Astrocyte (in vitro differentiated cells and primary cell): Measurements from ENCODE around the gene ACY1. TPM values are rescaled to one million over a fixed set of nuclear protein-coding genes. Genes with fewer than 3 reads are reported as not detected.

Experiments used
- DNase-seq: peaks from one replicate; pipeline ENCODE4 v3.0.0-alpha.2; 2010; ENCODE audit warnings: low read depth
- FAIRE-seq: peaks from 2 replicates; lab custom pipeline; 2011; peaks lifted over from hg19 to GRCh38; lab: Jason Lieb, UNC
- H2AFZ ChIP-seq: 2 replicates; pipeline ENCODE4 v1.6.0; 2012; ENCODE audit warnings: low read depth, low read length, inconsistent platforms
- H3K27ac ChIP-seq: 2 replicates; pipeline ENCODE4 v1.5.1; 2011; ENCODE audit warnings: low read depth, low read length, inconsistent platforms
- H3K27me3 ChIP-seq: 2 replicates; pipeline ENCODE4 v1.6.0; 2011; ENCODE audit warnings: low read length, inconsistent platforms; ENCODE audit not compliant: insufficient read depth
- H3K36me3 ChIP-seq: 2 replicates; pipeline ENCODE4 v1.5.1; 2011; ENCODE audit warnings: low read length, inconsistent platforms; ENCODE audit not compliant: insufficient read depth
- H3K4me1 ChIP-seq: 2 replicates; pipeline ENCODE4 v1.5.1; 2011; ENCODE audit warnings: low read length, inconsistent platforms; ENCODE audit not compliant: insufficient read depth
- H3K4me2 ChIP-seq: 2 replicates; pipeline ENCODE4 v1.6.0; 2012; ENCODE audit warnings: low read length, inconsistent platforms
- H3K4me3 ChIP-seq: 2 replicates; pipeline ENCODE4 v1.5.1; 2011; ENCODE audit warnings: low read depth, mild to moderate bottlenecking, low read length, inconsistent platforms; ENCODE audit not compliant: insufficient read depth
- H3K79me2 ChIP-seq: 2 replicates; pipeline ENCODE4 v1.6.0; 2012; ENCODE audit warnings: mild to moderate bottlenecking, low read length, inconsistent platforms; ENCODE audit not compliant: insufficient read depth
- H3K9ac ChIP-seq: 2 replicates; pipeline ENCODE4 v1.6.0; 2012; ENCODE audit warnings: mild to moderate bottlenecking, low read length, inconsistent platforms
- H3K9me3 ChIP-seq: 2 replicates; pipeline ENCODE4 v1.5.1; 2012; ENCODE audit warnings: low read depth, mild to moderate bottlenecking, low read length, inconsistent platforms; ENCODE audit not compliant: insufficient read depth
- H4K20me1 ChIP-seq: 2 replicates; pipeline ENCODE4 v1.6.0; 2012; ENCODE audit warnings: low read length, inconsistent platforms; ENCODE audit not compliant: insufficient read depth
- H3K27ac Mint-ChIP-seq: one replicate; pipeline ENCODE4 v1.8.0; 2021; ENCODE audit warnings: mild to moderate bottlenecking, mixed read lengths; ENCODE audit not compliant: unreplicated experiment
- H3K27me3 Mint-ChIP-seq: one replicate; pipeline ENCODE4 v1.8.0; 2021; ENCODE audit warnings: low read depth, mixed read lengths; ENCODE audit not compliant: unreplicated experiment
- H3K36me3 Mint-ChIP-seq: one replicate; pipeline ENCODE4 v1.8.0; 2021; ENCODE audit warnings: low read depth, mixed read lengths; ENCODE audit not compliant: unreplicated experiment
- H3K4me1 Mint-ChIP-seq: one replicate; pipeline ENCODE4 v1.8.0; 2021; ENCODE audit warnings: low read depth, mixed read lengths; ENCODE audit not compliant: unreplicated experiment
- H3K4me3 Mint-ChIP-seq: one replicate; pipeline ENCODE4 v1.8.0; 2021; ENCODE audit warnings: mild to moderate bottlenecking, moderate library complexity, mixed read lengths; ENCODE audit not compliant: unreplicated experiment
- H3K9me3 Mint-ChIP-seq: one replicate; pipeline ENCODE4 v1.8.0; 2021; ENCODE audit warnings: mild to moderate bottlenecking, mixed read lengths; ENCODE audit not compliant: unreplicated experiment
- CTCF ChIP-seq: IDR thresholded peaks from 2 replicates; pipeline ENCODE4 v1.5.1; 2011; ENCODE audit warnings: low read depth, mild to moderate bottlenecking, inconsistent platforms, low read length, moderate library complexity; ENCODE audit not compliant: insufficient read depth
- EZH2 ChIP-seq: IDR thresholded peaks from 2 replicates; pipeline ENCODE4 v1.6.1; 2012; ENCODE audit warnings: mild to moderate bottlenecking, low read length, inconsistent platforms; ENCODE audit not compliant: insufficient read depth
- total RNA-seq: library from RNA; stranded (reverse); gene quantifications from 2 replicates; pipeline ENCODE4 v1.2.1, GENCODE V29; 2021

The ACY1 gene
- total RNA-seq, 1 donor from 2014 or later: 16.4 TPM

- Histone ChIP-seq H3K79me2 (no peaks in the 10 kb centered on the region), H3K27me3 (no peaks in the 10 kb centered on the region), H3K36me3 (no peaks in the 10 kb centered on the region), H3K4me2 (no peak overlapping the region), H3K4me1 (peaks cover 10% of the 10 kb centered on the region), H4K20me1 (no peaks in the 10 kb centered on the region), H3K9ac (no peak overlapping the region), H2AFZ (no peak overlapping the region), H3K27ac (no peak overlapping the region), H3K9me3 (no peaks in the 10 kb centered on the region), H3K4me3 (no peak overlapping the region)
- TF ChIP-seq CTCF: no peak
- TF ChIP-seq EZH2: no peak
- Mint-ChIP-seq H3K27ac (no peak overlapping the region), H3K9me3 (no peaks in the 10 kb centered on the region), H3K4me1 (peaks cover 34% of the 10 kb centered on the region), H3K4me3 (no peak overlapping the region), H3K27me3 (no peaks in the 10 kb centered on the region), H3K36me3 (no peaks in the 10 kb centered on the region)
- FAIRE-seq (no peak), DNase-seq (no peak)
Measured at GRCh38 chr3:52024765-52025452, 41.6 kb downstream of the ACY1 start.

GRCh38 chr3:52025453-52025852, 42.1 kb downstream of the ACY1 start:
- TF ChIP-seq EZH2 (no peak), CTCF (no peak)
- FAIRE-seq: no peak
- no peak overlapping the region for H2AFZ ChIP-seq

GRCh38 chr3:52026041-52026440, 42.7 kb downstream of the ACY1 start:
- Mint-ChIP-seq H3K4me1 (peaks cover 33% of the 10 kb centered on the region), H3K36me3 (peaks cover under 1% of the 10 kb centered on the region), H3K27ac (no peak overlapping the region), H3K27me3 (peaks cover 4% of the 10 kb centered on the region), H3K4me3 (no peak overlapping the region), H3K9me3 (peaks cover 4% of the 10 kb centered on the region)
- Histone ChIP-seq H3K9ac (no peak overlapping the region), H3K9me3 (no peaks in the 10 kb centered on the region), H3K27me3 (no peaks in the 10 kb centered on the region), H3K27ac (no peak overlapping the region), H4K20me1 (no peaks in the 10 kb centered on the region), H3K4me2 (no peak overlapping the region), H3K4me1 (peaks cover 10% of the 10 kb centered on the region), H3K79me2 (no peaks in the 10 kb centered on the region), H2AFZ (no peak overlapping the region), H3K36me3 (no peaks in the 10 kb centered on the region), H3K4me3 (no peak overlapping the region)
- no peak for FAIRE-seq
- no peak for TF ChIP-seq CTCF
- TF ChIP-seq EZH2: no peak
- DNase-seq: no peak

More at GRCh38 chr3:52025453-52025852, 42.1 kb downstream of the ACY1 start:
- Mint-ChIP-seq H3K27ac (no peak overlapping the region), H3K36me3 (no peaks in the 10 kb centered on the region), H3K4me3 (no peak overlapping the region), H3K27me3 (peaks cover 4% of the 10 kb centered on the region), H3K9me3 (peaks cover 3% of the 10 kb centered on the region), H3K4me1 (peaks cover 34% of the 10 kb centered on the region)
- no peaks in the 10 kb centered on the region for H4K20me1 ChIP-seq
- peaks cover 10% of the 10 kb centered on the region for H3K4me1 ChIP-seq
- no peak overlapping the region for H3K4me2 ChIP-seq
- no peak overlapping the region for H3K9ac ChIP-seq
- no peak for DNase-seq
- no peaks in the 10 kb centered on the region for H3K9me3 ChIP-seq
- no peak overlapping the region for H3K4me3 ChIP-seq
- no peaks in the 10 kb centered on the region for H3K79me2 ChIP-seq
- no peak overlapping the region for H3K27ac ChIP-seq
- no peaks in the 10 kb centered on the region for H3K27me3 ChIP-seq
- H3K36me3 ChIP-seq: no peaks in the 10 kb centered on the region
